ENCODE results near the gene GUSB. TPM values are rescaled to one million over a fixed set of nuclear protein-coding genes. Genes with fewer than 3 reads are reported as not detected.

GUSB gene
- total and polyA plus RNA-seq, 10 of the 15 experiments (the other 5 are each of a cell fraction or from before 2014, with no cell fraction given) = 9.8 to 71.2 (median 45.4) TPM

DNA sequence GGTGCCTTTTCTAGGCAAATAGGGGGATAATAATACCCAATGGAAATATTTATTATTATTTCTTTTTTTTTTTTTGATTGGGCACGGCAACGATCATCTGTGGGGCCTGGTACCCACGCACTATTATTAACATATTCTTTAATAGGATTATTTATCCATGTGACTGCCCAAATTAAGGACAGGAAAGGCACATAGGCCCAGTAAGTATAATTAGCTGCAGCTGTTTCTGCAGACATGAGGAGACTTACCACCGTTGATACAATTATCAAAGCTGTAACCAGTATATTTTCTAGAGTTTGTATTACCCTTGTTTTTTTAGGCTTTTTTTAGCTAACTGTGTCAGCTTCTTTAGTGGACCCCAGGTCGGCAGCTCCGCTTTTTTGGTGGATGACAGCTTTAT is 25.2 kb upstream of the GUSB start:
- Histone ChIP-seq H3K27ac (ENCODE audit: control insufficient read depth, insufficient read depth) (no peak overlapping the region), H3K9me3 (replicated peaks; ENCODE audit: control insufficient read depth, insufficient read depth, low read length) (no peaks in the 10 kb centered on the region), H3K79me2 (ENCODE audit: control insufficient read depth, insufficient read depth, low read length) (no peaks in the 10 kb centered on the region), H2AFZ (ENCODE audit: control insufficient read depth, low read depth, low read length) (no peak overlapping the region), H3K27me3 (replicated peaks in 1 of 2; ENCODE audit: control insufficient read depth in 2 of 2, insufficient read depth in 2 of 2, low read length in 1 of 2) (no peaks in the 10 kb centered on the region), H3K36me3 (ENCODE audit: control insufficient read depth in 2 of 2, insufficient read depth in 2 of 2, low read length in 1 of 2) (no peaks in the 10 kb centered on the region), H4K20me1 (ENCODE audit: control insufficient read depth, insufficient read depth) (no peaks in the 10 kb centered on the region), H3K4me3 (no peak overlapping the region), H3K9ac (ENCODE audit: control insufficient read depth, insufficient read depth, low read length) (no peak overlapping the region), H3K4me1 (ENCODE audit: control insufficient read depth, insufficient read depth, low read length) (no peaks in the 10 kb centered on the region), H3K4me2 (ENCODE audit: control insufficient read depth, insufficient read depth) (no peak overlapping the region)
- no peak for FAIRE-seq
- ChIA-PET RAD21 (ENCODE audit: unreplicated experiment) (interaction anchor here (0.7 kb wide), 1 partner anchor 24 kb away, joined by 4 read pairs; no protein-coding TSS in a partner anchor), CTCF (no interaction called here), POLR2A (no interaction called here), SMC1A (ENCODE audit: uncharacterized antibody, unreplicated experiment) (no interaction called here)
- TF ChIP-seq, protein P1, sequence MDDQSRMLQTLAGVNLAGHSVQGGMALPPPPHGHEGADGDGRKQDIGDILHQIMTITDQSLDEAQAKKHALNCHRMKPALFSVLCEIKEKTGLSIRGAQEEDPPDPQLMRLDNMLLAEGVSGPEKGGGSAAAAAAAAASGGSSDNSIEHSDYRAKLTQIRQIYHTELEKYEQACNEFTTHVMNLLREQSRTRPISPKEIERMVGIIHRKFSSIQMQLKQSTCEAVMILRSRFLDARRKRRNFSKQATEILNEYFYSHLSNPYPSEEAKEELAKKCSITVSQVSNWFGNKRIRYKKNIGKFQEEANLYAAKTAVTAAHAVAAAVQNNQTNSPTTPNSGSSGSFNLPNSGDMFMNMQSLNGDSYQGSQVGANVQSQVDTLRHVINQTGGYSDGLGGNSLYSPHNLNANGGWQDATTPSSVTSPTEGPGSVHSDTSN (IDR thresholded peaks at IDR 0.05; ENCODE audit: insufficient replicate concordance, low read depth, low read length) = no peak
- TF ChIP-seq BRCA1 (IDR thresholded peaks at IDR 0.05; ENCODE audit: low read depth, low read length) (no peak), SRF (IDR thresholded peaks at IDR 0.05; ENCODE audit: low read depth in 2 of 2, low read length in 2 of 2) (no peak), ZNF274 (IDR thresholded peaks at IDR 0.05; ENCODE audit: insufficient read depth, insufficient read length) (no peak), RB1 (IDR thresholded peaks at IDR 0.05; ENCODE audit: borderline replicate concordance) (no peak), HDAC6 (IDR thresholded peaks at IDR 0.05; ENCODE audit: unreplicated experiment) (no peak), ZBTB40 (IDR thresholded peaks at IDR 0.05; ENCODE audit: borderline replicate concordance) (no peak), EP300 (IDR thresholded peaks at IDR 0.05; ENCODE audit: borderline replicate concordance in 1 of 2, control insufficient read depth in 1 of 2, low read depth in 2 of 2, low read length in 2 of 2) (no peak), GATAD2B (conservative IDR thresholded peaks at IDR 0.05; ENCODE audit: low read depth) (no peak), ZNF24 (IDR thresholded peaks at IDR 0.05) (no peak), ATF3 (IDR thresholded peaks at IDR 0.05; ENCODE audit: borderline replicate concordance, extremely low read depth, low read depth, low read length) (no peak), EZH2 (IDR thresholded peaks at IDR 0.05; ENCODE audit: borderline replicate concordance, control insufficient read depth, low read depth, low read length) (no peak), SMAD1 (IDR thresholded peaks at IDR 0.05; ENCODE audit: low read depth, partially characterized antibody) (no peak), IRF4 (IDR thresholded peaks at IDR 0.05; ENCODE audit: low read depth, low read length) (no peak), NRF1 (conservative IDR thresholded peaks at IDR 0.05; ENCODE audit: low read depth, low read length) (no peak), MTA3 (IDR thresholded peaks at IDR 0.05; ENCODE audit: borderline replicate concordance, low read length) (no peak), BACH1 (IDR thresholded peaks at IDR 0.05; ENCODE audit: borderline replicate concordance) (no peak)
- WGBS (ENCODE audit: insufficient coverage, insufficient replicate concordance, low lambda C conversion rate, missing lambda C conversion rate) = 50% methylated on average over 6 of the region's 6 CpGs
- in situ Hi-C loops (cut with MboI) = no loop called here
- ATAC-seq = no peak
- BruUV-seq (replicated peaks) = no TSS peak
- intact Hi-C loops (cut with micrococcal nuclease; ENCODE audit: unreplicated experiment) = no loop called here
- DNase-seq (ENCODE audit: low read depth, low spot score) = no peak

All from GM12878 (cell line).